HEK293T (cell line): ENCODE measurements around the gene PCDHGA2.
A peak's percentile ranks its signal among the peaks of the same experiment; 100 is the strongest.

Source experiments
- CTCF ChIA-PET: fragments of 350-600 bp; formaldehyde crosslinking; extraction: SDS; loops from one replicate; lab custom pipeline; 2021; ENCODE audit warnings: antibody characterized with exemption, inconsistent platforms; lab: Yijun Ruan, JAX
- POLR2A ChIA-PET: fragments of 350-600 bp; formaldehyde crosslinking; extraction: SDS; loops from one replicate; lab custom pipeline; 2020; ENCODE audit warnings: antibody characterized with exemption, inconsistent platforms; lab: Yijun Ruan, JAX
- DNase-seq: peaks from one replicate; pipeline ENCODE4 v3.0.0; 2012; ENCODE audit warnings: mixed read lengths; ENCODE audit errors: extremely low spot score
- FOXA1 ChIP-seq: fragments of 450-650 bp; IDR thresholded peaks from 2 replicates; pipeline ENCODE4 v1.6.1; 2016; ENCODE audit warnings: mild to moderate bottlenecking
- FOXK2 ChIP-seq: fragments of 450-650 bp; IDR thresholded peaks from 2 replicates; pipeline ENCODE4 v1.6.1; 2016; ENCODE audit warnings: mild to moderate bottlenecking
- L3MBTL2 ChIP-seq: fragments of 450-650 bp; conservative IDR thresholded peaks from 2 replicates; pipeline ENCODE4 v1.6.1; 2016; ENCODE audit warnings: mild to moderate bottlenecking
- NFRKB ChIP-seq: fragments of 450-650 bp; IDR thresholded peaks from 2 replicates; pipeline ENCODE4 v1.6.1; 2016; ENCODE audit warnings: mild to moderate bottlenecking, moderate library complexity
- SP1 ChIP-seq: fragments of 450-650 bp; IDR thresholded peaks from 2 replicates; pipeline ENCODE4 v1.6.1; 2017
- TF ChIP-seq, protein P1 (sequence below): fragments of 450-650 bp; IDR thresholded peaks from 2 replicates; pipeline ENCODE4 v1.6.1; 2016

The PCDHGA2 gene

DNA sequence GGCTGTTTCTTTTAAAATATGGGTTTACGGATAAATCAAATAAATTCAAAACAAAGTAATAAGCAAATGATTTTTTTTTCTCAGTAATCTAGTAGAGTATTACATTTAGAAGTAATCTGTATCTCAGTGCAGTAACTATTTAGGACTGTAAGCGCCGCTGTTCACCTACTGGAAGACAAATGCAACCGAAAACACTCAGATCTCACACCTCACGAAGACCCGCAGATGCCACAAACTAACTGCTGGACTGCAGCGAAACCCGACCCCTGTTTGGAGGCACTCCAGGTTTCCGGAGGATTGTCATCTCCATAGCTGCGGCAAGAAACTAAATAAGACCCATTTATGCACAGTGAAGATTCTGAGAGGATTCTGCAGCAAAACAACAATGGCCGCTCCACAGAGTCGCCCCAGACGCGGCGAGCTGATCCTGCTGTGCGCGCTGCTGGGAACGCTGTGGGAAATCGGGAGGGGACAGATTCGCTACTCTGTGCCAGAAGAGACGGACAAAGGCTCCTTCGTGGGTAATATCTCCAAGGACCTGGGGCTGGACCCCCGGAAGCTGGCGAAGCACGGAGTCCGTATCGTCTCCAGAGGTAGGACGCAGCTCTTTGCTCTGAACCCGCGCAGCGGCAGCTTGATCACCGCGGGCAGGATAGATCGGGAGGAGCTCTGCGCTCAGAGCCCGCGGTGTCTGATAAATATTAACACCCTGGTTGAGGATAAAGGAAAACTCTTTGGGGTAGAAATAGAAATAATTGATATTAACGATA is 54.1 kb downstream of the PCDHGA2 start, which contains the start of gene PCDHGA8:
Gene PCDHGA8, plus strand, starts transcription at position 205 of the 770 bp plus-strand sequence. Its CDS starts 181 bp downstream, at position 386.
- no peak for TF ChIP-seq NFRKB
- TF ChIP-seq, protein P1, sequence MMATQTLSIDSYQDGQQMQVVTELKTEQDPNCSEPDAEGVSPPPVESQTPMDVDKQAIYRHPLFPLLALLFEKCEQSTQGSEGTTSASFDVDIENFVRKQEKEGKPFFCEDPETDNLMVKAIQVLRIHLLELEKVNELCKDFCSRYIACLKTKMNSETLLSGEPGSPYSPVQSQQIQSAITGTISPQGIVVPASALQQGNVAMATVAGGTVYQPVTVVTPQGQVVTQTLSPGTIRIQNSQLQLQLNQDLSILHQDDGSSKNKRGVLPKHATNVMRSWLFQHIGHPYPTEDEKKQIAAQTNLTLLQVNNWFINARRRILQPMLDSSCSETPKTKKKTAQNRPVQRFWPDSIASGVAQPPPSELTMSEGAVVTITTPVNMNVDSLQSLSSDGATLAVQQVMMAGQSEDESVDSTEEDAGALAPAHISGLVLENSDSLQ: no peak
- peak; percentile 59; the same call in 1 of the 2 replicates for TF ChIP-seq L3MBTL2
- TF ChIP-seq FOXA1: no peak
- no peak for TF ChIP-seq SP1
- no peak for TF ChIP-seq FOXK2
- no peak for DNase-seq
- CTCF ChIA-PET: no interaction called here
- POLR2A ChIA-PET: no interaction called here
